Measurements from ENCODE around the gene ARF6. TPM values are rescaled to one million over a fixed set of nuclear protein-coding genes. Genes with fewer than 3 reads are reported as not detected.

ARF6 gene
- total RNA-seq, 1 donor = 58.6 TPM

DNA sequence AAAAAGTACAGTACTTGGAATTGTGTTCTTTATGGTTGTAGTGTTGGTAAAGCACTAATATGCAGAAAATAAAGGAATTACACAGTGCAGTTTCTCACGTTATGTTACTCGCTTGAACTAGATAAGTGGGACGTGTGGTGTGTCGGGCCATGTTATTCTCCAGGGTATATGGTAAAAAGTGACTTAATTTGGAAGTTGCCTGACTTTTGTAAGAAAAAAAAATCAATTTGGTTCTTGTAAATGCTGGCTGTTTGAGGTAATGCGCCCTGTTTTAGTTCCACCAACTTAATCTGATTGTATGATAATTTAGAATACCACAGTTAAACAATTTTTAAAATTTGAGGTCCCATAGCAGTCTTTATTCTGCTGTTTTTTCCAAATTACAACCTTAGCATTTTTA, 4.1 kb downstream of the ARF6 start:
- Histone ChIP-seq H3K4me1 (ENCODE audit: insufficient read depth, low read length) (peaks cover 22% of the 10 kb centered on the region), H3K27ac (ENCODE audit: low read depth, low read length) (peak overlapping the region; percentile 65), H3K4me3 (ENCODE audit: insufficient read depth, low read length) (peak overlapping the region; percentile 63), H3K36me3 (ENCODE audit: insufficient read depth, low read length) (peaks cover 23% of the 10 kb centered on the region), H2AFZ (ENCODE audit: low read length) (no peak overlapping the region), H3K9me3 (ENCODE audit: low read depth, low read length) (no peaks in the 10 kb centered on the region), H3K27me3 (ENCODE audit: insufficient read depth, low read length) (no peaks in the 10 kb centered on the region), H3K79me2 (ENCODE audit: insufficient read depth, low read length) (peaks cover 56% of the 10 kb centered on the region), H3K4me2 (ENCODE audit: insufficient read depth, low read length) (peak overlapping the region; percentile 81), H4K20me1 (ENCODE audit: insufficient read depth, low read length) (peaks cover 26% of the 10 kb centered on the region)
- DNase-seq (ENCODE audit: insufficient read length, low spot score, missing footprints) = no peak
- TF ChIP-seq, protein P1, sequence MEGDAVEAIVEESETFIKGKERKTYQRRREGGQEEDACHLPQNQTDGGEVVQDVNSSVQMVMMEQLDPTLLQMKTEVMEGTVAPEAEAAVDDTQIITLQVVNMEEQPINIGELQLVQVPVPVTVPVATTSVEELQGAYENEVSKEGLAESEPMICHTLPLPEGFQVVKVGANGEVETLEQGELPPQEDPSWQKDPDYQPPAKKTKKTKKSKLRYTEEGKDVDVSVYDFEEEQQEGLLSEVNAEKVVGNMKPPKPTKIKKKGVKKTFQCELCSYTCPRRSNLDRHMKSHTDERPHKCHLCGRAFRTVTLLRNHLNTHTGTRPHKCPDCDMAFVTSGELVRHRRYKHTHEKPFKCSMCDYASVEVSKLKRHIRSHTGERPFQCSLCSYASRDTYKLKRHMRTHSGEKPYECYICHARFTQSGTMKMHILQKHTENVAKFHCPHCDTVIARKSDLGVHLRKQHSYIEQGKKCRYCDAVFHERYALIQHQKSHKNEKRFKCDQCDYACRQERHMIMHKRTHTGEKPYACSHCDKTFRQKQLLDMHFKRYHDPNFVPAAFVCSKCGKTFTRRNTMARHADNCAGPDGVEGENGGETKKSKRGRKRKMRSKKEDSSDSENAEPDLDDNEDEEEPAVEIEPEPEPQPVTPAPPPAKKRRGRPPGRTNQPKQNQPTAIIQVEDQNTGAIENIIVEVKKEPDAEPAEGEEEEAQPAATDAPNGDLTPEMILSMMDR (IDR thresholded peaks at IDR 0.05; ENCODE audit: extremely low read depth, low read depth, low read length) = no peak

DNA sequence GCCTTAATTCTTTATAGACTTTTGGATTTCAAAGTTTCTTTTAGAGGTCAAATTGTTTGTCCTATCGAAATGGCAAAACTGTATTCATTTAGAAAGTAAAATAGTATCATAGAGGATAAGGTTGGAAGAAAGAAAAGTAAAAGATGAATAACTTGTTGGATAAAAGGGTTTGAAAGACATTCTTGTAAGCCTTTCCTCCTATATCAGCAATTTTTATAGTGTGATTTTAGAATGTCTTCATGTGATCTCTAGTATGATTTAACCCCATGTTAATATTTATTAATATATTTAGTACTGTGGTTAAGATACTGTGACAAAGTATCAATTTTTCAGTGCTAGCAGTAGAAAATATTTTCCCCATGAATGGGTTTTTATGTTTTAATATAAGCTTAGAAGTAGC, 4.5 kb downstream of the ARF6 start:
- Histone ChIP-seq H3K4me3 (ENCODE audit: insufficient read depth, low read length) (peak overlapping the region; percentile 63), H3K27ac (ENCODE audit: low read depth, low read length) (peak overlapping the region; percentile 65), H3K79me2 (ENCODE audit: insufficient read depth, low read length) (peaks cover 56% of the 10 kb centered on the region), H3K36me3 (ENCODE audit: insufficient read depth, low read length) (peaks cover 23% of the 10 kb centered on the region), H3K4me2 (ENCODE audit: insufficient read depth, low read length) (peak overlapping the region; percentile 81), H2AFZ (ENCODE audit: low read length) (no peak overlapping the region), H3K27me3 (ENCODE audit: insufficient read depth, low read length) (no peaks in the 10 kb centered on the region), H4K20me1 (ENCODE audit: insufficient read depth, low read length) (peaks cover 26% of the 10 kb centered on the region), H3K9me3 (ENCODE audit: low read depth, low read length) (no peaks in the 10 kb centered on the region), H3K4me1 (ENCODE audit: insufficient read depth, low read length) (peaks cover 18% of the 10 kb centered on the region)
- TF ChIP-seq, protein P1 (IDR thresholded peaks at IDR 0.05; ENCODE audit: extremely low read depth, low read depth, low read length) = no peak
- DNase-seq (ENCODE audit: insufficient read length, low spot score, missing footprints) = no peak

DNA sequence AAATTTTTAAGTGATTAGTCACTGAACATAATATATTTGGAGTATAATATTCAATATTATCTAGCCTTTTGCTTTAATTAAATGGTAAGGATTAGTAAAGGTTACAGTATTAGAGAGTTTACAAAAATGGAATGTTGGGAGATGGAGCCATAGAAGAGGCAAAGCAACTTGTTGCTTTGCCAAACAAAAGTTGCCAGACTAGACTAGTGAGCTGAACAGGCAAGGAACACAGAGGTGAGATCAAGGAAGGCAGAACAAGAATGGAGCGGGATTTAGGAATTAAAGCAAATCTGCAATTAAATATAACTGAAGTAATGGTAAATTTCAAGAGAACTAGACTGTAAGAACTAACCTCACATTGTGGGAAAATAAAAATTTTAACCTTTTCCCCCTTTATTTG, 5.1 kb downstream of the ARF6 start:
- H3K27ac ChIP-seq (ENCODE audit: low read depth, low read length) = peak overlapping the region; percentile 65
- H3K27me3 ChIP-seq (ENCODE audit: insufficient read depth, low read length) = no peaks in the 10 kb centered on the region
- peaks cover 18% of the 10 kb centered on the region for H3K4me1 ChIP-seq (ENCODE audit: insufficient read depth, low read length)
- DNase-seq (ENCODE audit: insufficient read length, low spot score, missing footprints) = no peak
- no peak overlapping the region for H2AFZ ChIP-seq (ENCODE audit: low read length)
- H3K36me3 ChIP-seq (ENCODE audit: insufficient read depth, low read length) = peaks cover 23% of the 10 kb centered on the region
- peaks cover 26% of the 10 kb centered on the region for H4K20me1 ChIP-seq (ENCODE audit: insufficient read depth, low read length)
- TF ChIP-seq, protein P1 (IDR thresholded peaks at IDR 0.05; ENCODE audit: extremely low read depth, low read depth, low read length) = no peak
- H3K4me3 ChIP-seq (ENCODE audit: insufficient read depth, low read length) = no peak overlapping the region
- peaks cover 55% of the 10 kb centered on the region for H3K79me2 ChIP-seq (ENCODE audit: insufficient read depth, low read length)
- no peaks in the 10 kb centered on the region for H3K9me3 ChIP-seq (ENCODE audit: low read depth, low read length)
- peak overlapping the region; percentile 81 for H3K4me2 ChIP-seq (ENCODE audit: insufficient read depth, low read length)

DNA sequence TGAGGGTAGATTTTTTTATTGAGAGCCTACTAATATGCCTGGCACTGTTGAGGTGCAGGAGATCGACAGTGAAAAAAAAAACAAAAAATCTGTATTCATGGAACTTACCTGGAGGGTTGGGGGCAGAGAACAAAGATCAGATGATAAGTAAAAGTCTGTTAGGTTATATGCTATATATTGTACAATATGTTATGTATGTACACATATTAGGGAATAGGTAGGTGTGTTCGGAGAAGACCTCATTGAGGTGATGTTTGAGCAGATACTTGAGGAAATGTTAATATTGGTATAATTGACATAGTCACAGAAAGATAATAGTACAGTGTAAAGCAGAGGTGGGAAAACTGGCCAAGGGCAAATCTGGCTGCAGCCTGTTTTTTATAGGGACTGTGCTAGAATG, 5.6 kb downstream of the ARF6 start:
- H3K27me3 ChIP-seq (ENCODE audit: insufficient read depth, low read length) = no peaks in the 10 kb centered on the region
- no peak overlapping the region for H3K4me2 ChIP-seq (ENCODE audit: insufficient read depth, low read length)
- no peak overlapping the region for H3K4me3 ChIP-seq (ENCODE audit: insufficient read depth, low read length)
- peaks cover 18% of the 10 kb centered on the region for H3K4me1 ChIP-seq (ENCODE audit: insufficient read depth, low read length)
- H3K9me3 ChIP-seq (ENCODE audit: low read depth, low read length) = no peaks in the 10 kb centered on the region
- H3K79me2 ChIP-seq (ENCODE audit: insufficient read depth, low read length) = peaks cover 50% of the 10 kb centered on the region
- H2AFZ ChIP-seq (ENCODE audit: low read length) = no peak overlapping the region
- peaks cover 23% of the 10 kb centered on the region for H3K36me3 ChIP-seq (ENCODE audit: insufficient read depth, low read length)
- no peak for DNase-seq (ENCODE audit: insufficient read length, low spot score, missing footprints)
- H3K27ac ChIP-seq (ENCODE audit: low read depth, low read length) = no peak overlapping the region
- peaks cover 25% of the 10 kb centered on the region for H4K20me1 ChIP-seq (ENCODE audit: insufficient read depth, low read length)
- TF ChIP-seq, protein P1 (IDR thresholded peaks at IDR 0.05; ENCODE audit: extremely low read depth, low read depth, low read length) = no peak

Data from osteoblast (primary cell).